Frontal cortex (tissue), 4 donors: ENCODE data around the gene NFIA. TPM values are rescaled to one million over a fixed set of nuclear protein-coding genes. Genes with fewer than 3 reads are reported as not detected.
"Not testable (repeated sequence)": the region's sequence is repeated elsewhere in the genome, so short reads cannot be mapped to it uniquely, and the experiment has no call there.

Source experiments
- DNase-seq, 2 donors: peaks; one replicate each; pipeline ENCODE4 v3.0.0; 2012; ENCODE audit warnings: low spot score in 2 of 2
- FAIRE-seq: peaks from 2 replicates; lab custom pipeline; 2012; peaks lifted over from hg19 to GRCh38; lab: Jason Lieb, UNC
- total RNA-seq: library from RNA; depleted of rRNA; stranded (reverse); fragments of >200 nt; gene quantifications from one replicate; pipeline ENCODE4 v1.2.3, GENCODE V29; 2014
- donor health status: control.
- donor health status: control.
- donor health status: control.

NFIA gene
- total RNA-seq, 1 donor from 2014 or later: 35.5 TPM

DNA sequence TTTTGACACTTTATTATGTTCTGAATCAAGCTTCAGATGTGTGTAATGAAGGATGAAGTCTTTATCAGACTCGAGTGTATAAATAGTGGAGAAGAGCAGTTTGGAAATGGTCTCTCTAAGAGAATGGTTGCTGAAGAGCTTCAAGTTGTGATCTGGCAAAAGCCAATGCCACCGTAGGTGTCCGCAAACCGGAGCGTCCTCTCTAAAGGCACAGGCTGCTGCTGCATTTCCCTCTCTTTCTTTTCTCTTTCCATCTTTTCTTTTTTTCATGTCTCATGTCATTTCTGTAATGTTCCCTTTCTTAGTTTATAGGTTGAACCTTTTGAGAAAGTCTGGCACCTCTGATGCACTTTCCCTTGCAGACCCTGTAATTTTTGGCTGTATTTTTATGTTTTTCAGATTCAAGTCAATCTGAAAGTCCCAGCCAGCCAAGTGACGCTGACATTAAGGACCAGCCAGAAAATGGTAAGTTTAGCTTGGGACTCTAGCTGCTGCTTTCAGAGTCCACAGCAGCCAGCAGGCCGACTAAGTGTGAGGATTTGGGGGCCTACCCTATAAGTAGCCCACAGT, 194.8 kb downstream of the NFIA start:
- no peak for FAIRE-seq
- no peak for DNase-seq

DNA sequence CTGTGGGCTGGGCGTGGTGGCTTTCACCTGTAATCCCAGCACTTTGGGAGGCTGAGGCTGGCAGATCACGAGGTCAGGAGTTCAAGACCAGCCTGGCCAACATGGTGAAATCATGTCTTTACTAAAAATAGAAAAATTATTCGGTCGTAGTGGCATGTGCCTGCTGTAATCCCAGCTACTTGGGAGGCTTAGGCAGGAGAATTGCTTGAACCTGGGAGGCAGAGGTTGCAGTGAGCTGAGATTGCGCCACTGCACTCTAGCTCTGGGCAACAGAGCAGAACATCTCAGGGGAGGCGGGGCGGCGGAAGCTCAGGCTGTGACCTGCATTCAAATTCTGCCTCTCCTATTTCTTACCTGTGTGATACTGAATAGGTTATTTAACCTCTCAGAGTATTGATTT, 196.1 kb downstream of the NFIA start:
- DNase-seq, FAIRE-seq: not testable (repeated sequence)

DNA sequence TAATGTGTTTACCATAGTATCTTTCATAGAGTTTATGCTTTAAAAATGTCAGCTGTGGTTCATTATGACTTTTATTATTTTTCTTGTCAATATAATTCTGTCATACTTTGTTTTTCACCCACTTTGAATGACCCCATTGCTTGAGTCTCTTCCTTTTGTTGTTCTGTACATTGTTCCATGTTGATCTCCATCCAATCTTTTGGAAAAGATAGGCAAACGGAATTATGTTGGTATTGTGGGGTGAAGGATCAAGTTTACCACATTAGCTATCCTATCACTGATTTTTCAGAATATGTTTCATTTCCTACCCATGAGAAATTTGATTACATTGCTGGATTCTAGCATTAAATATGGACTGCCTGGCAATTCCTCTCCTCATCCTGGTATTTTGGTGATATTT, 196.6 kb downstream of the NFIA start:
- DNase-seq (no peak), FAIRE-seq (no peak)

DNA sequence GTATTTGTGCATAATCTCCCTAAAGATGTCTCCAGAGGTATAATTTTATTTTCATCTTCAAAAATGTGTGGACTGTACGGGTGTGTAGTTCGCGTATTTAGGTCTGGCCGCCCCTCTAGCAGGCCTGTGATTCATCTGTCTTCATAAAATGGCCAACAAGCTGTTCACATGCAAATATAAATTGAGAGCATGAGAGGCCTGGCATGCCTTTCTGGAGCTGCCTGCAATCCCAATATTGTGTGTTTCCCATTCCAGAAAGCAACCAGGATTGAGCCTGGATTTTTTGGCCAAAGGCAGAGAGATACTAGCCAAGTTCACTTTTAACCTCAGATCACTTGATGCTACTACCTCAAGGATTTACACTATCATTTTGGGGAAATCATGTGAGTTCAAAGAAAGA, 197.2 kb downstream of the NFIA start:
- no peak for DNase-seq
- no peak for FAIRE-seq

DNA sequence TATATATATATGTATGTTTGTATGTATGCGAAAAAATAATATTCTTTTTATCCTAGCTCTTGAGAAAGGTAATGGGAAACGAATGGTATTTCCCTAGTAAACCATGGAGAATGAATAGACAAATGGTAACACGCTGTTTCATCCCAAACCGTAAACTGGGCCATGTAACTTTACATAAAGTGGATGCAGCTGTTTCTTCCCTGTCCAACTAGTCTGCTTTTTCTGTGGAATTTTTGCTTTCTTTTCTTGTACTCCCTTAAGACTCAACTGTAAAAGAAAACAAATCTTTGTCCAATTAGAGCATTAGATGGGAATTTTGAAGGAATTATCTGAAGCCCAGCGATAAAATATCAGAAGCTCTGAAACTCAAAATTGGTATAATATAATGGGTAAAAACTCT, 198.1 kb downstream of the NFIA start:
- FAIRE-seq (no peak), DNase-seq (no peak)

DNA sequence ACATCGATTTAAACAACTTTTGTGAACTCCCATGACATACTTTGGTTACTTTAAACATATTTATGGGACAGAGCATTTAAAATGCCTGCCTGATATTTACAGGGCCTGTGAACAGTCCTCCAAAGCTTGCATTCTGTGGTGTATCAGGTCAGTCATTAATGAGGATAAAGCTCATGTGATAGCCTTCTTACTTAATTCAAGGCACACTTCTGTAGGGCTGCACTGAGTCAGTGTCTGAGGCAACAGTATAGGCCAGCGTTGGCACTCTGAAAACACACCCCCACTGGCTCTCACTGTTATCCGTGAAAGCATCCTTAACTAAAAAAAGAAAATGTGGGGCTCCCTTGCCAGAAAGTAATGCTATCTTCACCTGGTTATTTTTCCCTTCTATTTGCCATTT, 200.0 kb downstream of the NFIA start:
- FAIRE-seq (no peak), DNase-seq (no peak)

DNA sequence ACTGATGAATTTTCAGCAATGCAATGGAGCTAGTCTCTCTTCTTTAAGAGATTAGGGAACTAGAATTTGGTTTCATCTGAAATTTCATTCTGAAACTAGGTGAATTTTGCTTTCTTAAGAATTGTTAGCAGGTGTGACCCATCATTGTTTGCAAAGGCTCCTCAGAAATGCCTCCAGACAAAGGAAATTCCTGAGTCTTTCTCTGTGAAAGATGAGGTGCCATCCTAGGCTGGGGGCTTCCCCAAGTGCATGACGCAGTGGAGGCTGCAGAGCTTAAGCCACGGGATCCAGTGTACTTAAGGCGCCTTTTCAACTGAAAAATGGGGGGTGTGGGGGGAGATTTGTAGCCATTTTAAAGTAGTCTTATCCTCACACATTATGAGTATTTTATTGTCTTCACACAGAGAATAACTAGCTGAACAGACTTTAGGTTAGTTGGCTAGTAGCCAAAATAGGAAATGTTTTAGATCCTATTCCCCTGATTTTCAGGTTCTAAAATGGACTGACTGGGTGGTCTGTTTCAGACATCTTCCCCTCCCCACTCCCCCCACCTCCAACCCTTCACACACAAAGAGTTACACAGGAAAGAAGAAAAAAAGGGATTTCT, 202.0 kb downstream of the NFIA start:
- FAIRE-seq (no peak), DNase-seq (no peak)

DNA sequence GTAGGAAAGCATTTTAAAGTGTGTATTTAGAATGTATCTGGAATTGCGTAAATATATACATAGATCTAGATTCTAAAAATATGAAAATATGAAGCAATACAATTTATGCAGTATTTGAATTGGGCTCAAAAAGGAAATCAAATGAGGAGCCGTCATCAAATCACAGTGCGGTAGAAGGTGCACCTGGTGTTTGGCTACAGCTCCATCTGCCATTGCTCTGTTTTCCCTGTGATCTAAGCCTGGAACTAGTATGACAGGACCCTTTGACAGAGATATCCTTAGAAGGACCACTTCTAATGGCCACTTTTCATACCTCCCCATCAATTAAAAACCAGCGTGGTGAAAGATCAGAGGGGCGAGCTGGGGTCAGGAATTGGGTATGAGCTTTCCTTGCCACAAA, 202.6 kb downstream of the NFIA start:
- DNase-seq: no peak
- FAIRE-seq: no peak

DNA sequence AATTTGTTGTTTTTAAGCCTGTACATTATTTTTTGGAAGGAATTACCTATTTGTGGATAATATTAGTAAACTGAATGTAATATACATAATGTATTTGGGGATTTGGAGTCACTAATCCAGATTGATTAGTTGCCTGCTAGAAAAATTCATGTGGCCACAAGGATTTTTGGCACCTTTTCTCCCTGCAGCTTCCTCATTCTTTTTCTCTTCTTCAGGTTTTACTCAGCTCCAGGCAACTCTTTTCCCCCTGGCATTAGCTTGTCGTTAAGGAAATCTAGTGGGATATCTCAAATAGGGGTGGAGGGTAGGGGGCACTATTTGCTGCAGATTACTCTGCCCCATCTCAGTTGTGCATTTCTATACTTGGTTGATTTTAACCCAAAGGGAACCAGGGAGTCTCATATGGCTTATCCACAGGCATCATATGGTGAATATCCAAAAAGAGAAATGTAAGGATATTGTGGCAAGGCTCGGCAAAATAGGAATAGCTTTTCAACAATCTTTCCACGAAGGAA, 203.1 kb downstream of the NFIA start:
- no peak for DNase-seq
- FAIRE-seq: no peak

DNA sequence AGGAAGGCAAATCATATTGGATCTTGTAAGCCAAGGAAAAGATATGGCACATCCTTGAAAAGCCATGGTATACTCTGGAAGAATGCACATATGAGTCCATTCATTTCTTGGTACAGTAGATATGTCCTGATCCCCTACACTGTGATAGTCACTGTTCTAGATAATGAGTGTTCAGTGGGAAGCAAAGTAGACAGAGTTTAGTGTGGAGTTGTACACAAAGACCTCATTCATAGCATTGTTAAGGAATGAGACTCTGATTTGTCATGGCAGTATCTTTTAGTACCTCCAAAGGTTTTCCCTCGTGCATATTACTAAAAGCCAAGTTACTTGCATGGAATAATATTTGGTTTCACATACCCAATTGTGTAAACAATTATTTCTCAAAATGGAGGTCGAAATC, 204.7 kb downstream of the NFIA start:
- FAIRE-seq: no peak
- DNase-seq: no peak

DNA sequence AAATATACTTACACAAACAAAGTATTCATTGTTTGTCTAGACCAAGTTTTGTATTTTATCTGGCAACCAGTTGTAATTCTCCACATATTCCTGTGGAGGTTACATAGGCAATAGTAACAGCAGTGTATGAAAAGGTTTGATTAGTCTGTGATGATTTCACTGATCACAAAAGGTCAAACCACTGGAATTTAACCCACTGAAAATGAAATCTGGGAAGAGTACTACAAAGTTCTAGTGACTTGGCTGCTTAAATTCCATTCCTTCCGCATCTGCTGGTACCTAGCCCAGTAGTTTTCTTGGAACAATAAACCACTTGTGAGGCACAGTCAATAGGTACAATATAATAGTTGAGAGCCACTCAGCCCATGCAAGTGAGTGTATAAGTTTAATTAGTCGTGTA, 205.4 kb downstream of the NFIA start:
- FAIRE-seq: no peak
- DNase-seq: no peak

DNA sequence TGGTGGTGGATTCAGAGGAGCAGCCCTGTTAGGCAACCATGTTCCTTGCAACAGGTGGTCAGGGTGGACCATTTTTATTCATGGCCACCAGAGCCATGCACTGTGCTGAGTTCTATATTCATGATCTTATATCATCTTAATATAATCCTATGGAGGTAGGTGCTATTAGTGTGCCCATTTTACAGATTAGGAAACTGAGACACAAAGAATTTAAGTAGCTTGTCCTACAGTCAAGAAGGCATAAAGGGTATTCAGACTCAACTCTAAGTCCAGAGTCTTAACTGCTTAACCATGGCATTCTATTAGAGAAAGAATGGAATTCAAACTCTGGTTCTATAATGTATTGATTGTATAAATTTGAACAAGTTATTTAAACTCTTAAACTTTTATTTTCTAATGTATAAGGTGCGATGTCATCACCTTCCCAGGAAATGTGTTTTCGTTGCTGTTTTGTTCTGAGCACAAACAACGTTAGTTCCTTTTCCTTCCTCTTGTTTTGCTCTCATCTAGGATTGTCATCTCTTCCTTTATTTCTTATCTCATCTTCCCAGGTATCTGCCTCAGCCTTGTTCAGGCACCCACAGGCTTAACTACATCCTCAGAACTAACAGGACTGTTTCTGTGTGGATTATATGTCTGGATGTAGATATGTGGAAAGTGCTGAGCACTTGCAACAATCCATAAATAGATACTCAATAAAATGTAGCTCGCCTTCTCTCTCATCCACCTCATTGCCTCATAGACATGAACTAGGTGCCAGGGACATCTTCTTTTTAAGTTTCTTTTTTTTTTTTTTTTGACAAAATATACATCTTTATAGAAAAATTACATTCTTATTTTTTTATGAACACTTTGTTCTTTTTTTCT, 207.1 kb downstream of the NFIA start:
- DNase-seq (no peak), FAIRE-seq (no peak)

DNA sequence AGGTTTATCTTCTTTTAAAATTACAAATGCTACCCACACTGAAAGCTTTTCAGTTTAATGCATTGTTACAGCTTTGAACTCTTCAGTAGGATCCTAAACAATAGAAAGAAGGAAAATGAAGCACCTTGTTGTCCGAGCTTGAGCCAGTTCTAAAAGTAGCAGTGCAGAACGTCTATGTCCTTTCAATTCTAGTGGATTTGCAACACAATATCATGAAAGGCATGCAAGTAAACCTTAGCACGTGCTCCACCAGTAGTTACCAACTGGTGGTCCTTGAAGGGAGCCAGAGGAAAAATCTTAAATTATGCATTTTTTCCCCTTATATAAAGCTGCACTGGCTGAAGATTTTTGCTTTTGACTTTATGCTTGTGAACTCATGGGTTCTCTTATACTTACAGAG, 208.2 kb downstream of the NFIA start:
- no peak for DNase-seq
- FAIRE-seq: no peak

DNA sequence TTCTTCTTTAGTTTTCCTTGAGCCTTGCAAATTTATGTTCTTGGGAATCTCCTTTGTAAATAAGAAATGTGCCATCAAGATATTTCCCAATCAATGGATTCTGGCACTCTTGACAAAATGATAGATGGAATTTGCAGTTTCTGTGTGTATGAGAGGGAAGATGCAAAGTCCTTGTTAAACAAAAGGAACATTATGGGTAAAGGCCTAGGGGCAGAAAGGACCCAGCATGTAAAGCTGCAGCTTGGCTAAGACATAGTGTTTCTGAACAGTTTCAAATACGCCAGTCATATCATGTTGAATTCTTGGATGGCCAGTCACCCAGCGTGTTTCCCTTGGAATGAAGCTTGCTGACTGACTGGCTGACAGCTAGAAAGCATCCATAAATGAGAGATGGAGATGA, 210.8 kb downstream of the NFIA start:
- DNase-seq: no peak
- no peak for FAIRE-seq

DNA sequence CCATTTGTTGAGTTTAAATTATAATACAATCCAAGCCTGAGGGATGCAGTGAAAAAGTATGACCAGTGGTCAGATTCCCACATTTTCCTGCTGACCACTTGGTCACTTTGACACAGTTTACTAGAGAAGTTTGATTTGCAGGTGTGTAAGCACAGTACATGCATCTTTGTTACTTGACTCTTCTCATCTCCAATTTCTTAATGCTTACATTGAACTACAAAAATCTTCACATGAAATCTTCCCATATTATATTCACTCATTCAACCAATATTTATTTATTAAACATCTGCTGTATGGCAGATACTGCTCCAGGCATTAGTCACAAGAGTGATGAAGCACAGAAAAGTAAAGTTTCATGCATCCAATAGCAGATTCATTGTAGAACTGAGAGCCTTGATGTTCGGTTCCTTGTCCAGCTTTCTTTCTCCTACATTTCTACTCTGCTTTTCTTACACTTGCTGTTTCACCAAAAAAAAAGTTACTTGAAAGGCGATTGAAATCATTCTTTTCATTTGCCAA, 211.7 kb downstream of the NFIA start:
- DNase-seq (no peak), FAIRE-seq (no peak)

DNA sequence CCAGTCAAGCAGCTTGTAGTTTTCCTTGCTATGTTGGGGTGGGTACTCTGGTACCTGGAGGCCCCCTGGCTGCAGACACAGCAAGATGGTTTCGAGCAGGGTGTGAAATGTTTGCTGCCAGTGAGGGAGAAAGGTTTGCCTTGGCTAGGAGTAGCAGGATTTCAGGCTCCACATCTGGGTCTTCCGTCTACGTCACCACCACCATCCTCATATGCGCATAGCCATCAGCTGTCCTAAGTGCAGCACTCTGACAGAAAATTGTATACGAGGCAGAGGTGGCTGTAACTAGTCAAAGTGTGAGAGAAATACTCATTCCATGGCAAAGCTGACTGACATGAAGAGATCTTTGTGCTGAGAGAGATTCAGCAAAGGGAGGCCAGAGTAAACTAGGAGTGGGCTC, 212.6 kb downstream of the NFIA start:
- no peak for FAIRE-seq
- no peak for DNase-seq

DNA sequence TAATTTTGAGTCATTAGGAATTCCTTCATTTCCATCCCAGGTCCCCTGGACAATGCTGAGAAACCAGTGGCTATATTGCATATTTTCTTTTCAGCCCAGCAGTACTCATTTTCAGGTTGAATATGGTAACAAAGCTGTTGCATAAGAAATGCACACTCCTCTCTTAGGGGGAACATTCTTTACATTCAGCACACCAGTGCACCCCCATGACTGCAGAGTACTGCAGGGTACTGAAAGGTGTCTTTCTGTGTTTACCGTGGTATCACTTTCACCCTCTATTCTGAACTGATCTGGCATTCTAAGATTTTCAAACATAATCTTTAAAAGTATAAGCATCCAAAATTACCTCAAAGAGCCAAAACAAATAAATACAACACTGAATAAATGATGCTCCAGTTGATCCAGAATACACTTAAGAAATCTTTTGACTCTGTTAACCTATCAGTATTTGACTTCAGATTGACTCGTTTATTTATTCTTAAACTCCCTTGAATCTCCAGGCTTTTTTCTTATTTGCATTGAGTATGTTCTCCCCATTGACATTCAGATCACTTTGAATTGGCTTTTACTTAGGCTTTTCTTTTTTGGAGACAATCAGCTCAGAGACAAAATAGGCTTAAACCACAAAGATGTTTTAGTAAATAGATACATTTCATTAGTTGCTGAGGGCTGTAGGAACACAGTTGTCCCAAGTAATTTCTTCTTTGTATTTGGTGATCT, 213.6 kb downstream of the NFIA start:
- FAIRE-seq: no peak
- DNase-seq: no peak

DNA sequence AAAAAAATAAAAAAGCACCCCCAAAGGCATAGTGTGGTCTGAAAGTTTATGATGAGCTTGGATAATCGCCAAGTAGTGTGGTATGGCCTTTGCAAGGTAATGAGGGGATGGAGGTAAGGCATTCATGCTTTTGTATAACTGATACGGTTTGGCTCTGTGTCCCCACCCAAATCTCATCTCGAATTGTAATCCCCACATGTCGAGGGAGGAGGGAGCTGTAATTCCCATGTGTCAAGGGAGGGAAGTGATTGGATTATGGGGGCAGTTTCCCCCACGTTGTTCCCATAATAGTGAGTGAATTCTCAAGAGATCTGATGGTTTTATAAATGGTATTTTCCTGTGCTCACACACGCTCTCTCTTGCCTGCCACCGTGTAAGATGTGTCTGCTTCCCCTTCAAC, 215.5 kb downstream of the NFIA start:
- no peak for DNase-seq
- no peak for FAIRE-seq

DNA sequence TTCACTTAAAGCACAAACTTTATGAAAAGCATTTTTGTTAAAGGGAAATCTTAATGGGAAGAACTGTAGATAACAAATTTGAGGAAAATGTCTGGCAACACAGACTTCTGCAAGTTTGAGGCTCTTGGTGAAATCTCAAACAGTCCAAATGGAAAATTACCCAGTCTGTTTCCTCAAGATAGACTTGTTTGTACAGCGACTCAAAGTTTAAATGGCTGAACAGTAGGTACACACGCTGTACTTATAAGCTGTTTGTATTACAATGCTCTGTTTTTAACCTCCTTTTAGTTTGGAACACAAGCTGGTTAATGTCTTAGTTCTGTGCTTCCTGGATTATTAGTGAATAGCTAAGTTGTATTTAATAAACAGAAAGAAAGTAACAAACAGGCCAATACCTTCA, 217.1 kb downstream of the NFIA start:
- no peak for FAIRE-seq
- no peak for DNase-seq

DNA sequence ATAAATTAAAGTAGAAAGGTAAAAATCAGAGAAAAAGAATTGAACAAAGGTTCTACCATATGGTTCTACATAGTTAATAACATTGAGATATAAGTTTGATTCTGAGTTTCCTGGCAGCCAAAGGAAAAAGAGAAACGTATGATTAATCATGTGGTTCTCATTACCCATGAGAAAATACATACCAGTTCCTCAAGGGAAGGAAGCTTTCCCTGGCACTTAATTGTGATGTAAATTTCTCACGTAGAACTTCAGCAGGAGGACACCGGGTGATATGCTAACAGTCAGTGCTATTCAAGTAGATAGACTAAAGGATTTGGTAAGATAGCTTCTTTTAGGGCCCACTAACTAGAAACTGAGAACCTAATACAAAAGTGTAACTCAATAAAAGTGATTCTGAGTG, 218.5 kb downstream of the NFIA start:
- FAIRE-seq (no peak), DNase-seq (no peak)
